ENCODE data around the gene XRCC3.

- no peak for TF ChIP-seq CTCF (tag by site-specific recombination; IDR thresholded peaks at IDR 0.05)
- no peak for TF ChIP-seq ZBTB11 (tag by site-specific recombination; conservative IDR thresholded peaks at IDR 0.05; ENCODE audit: low read depth)
- no peak for TF ChIP-seq PRDM10 (tag by site-specific recombination; IDR thresholded peaks at IDR 0.05)
- TF ChIP-seq ZNF140 (tag by site-specific recombination; IDR thresholded peaks at IDR 0.05), result no peak
- no peak for TF ChIP-seq KLF17 (tag by site-specific recombination; IDR thresholded peaks at IDR 0.05)
- no peak for TF ChIP-seq KLF1 (tag by site-specific recombination; IDR thresholded peaks at IDR 0.05)
Measured at GRCh38 chr14:103736546-103737431, 21.5 kb upstream of the XRCC3 start.

Data from HEK293 (cell line).